Transverse colon (tissue), 4 donors: Measurements from ENCODE around the gene CNGA1. TPM values are rescaled to one million over a fixed set of nuclear protein-coding genes. Genes with fewer than 3 reads are reported as not detected.

Experiments
- DNase-seq: peaks from one replicate; pipeline ENCODE4 v3.0.0-alpha.2; 2019
- H3K27ac ChIP-seq, 4 donors: fragments of 200-600 bp; sonication (generic); 2 replicates each; pipeline ENCODE4 v1.5.1; 2016 to 2018; ENCODE audit warnings: inconsistent platforms in 4 of 4
- H3K27me3 ChIP-seq: fragments of 200-600 bp; sonication (generic); 2 replicates; pipeline ENCODE4 v1.5.1; 2017; ENCODE audit warnings: inconsistent platforms
- H3K36me3 ChIP-seq, 4 donors: fragments of 200-600 bp; sonication (generic); 2 replicates each; pipeline ENCODE4 v1.5.1; 2017 to 2019; ENCODE audit warnings: inconsistent platforms in 4 of 4
- H3K4me1 ChIP-seq, 4 donors: fragments of 200-600 bp; sonication (generic); 2 replicates each; pipeline ENCODE4 v1.5.1; 2017 to 2020; ENCODE audit warnings: inconsistent platforms in 4 of 4
- H3K4me3 ChIP-seq, 4 donors: fragments of 200-600 bp; sonication (generic); 1 replicate in 1 of 4; 2 replicates in 3 of 4; pipeline versions ENCODE4 v1.5.1 to v1.6.1; 2017 to 2019; ENCODE audit warnings: inconsistent platforms in 4 of 4
- H3K9me3 ChIP-seq, 2 donors: fragments of 200-600 bp; sonication (generic); 2 replicates each; pipeline ENCODE4 v1.5.1; 2017 to 2019; ENCODE audit warnings: inconsistent platforms in 2 of 2
- CTCF ChIP-seq, 5 experiments: fragments of 200-600 bp in 3 of 5; fragments of 450-650 bp in 2 of 5; sonication (generic) in 3 of 5; IDR thresholded peaks; 1 replicate in 2 of 5; 2 replicates in 3 of 5; pipeline ENCODE4 v1.5.1; 2016 to 2017; ENCODE audit warnings: antibody characterized with exemption in 5 of 5, inconsistent platforms in 3 of 5, mild to moderate bottlenecking in 2 of 5, moderate library complexity in 1 of 5
- EP300 ChIP-seq: sonication (generic); formaldehyde crosslinking; IDR thresholded peaks from one replicate; pipeline ENCODE4 v1.6.1; 2017; ENCODE audit warnings: antibody characterized with exemption, low read depth
- POLR2A ChIP-seq: fragments of 450-650 bp; IDR thresholded peaks from one replicate; pipeline ENCODE4 v1.6.1; 2016; ENCODE audit warnings: antibody characterized with exemption, mild to moderate bottlenecking, moderate library complexity
- POLR2AphosphoS5 ChIP-seq, 3 donors: sonication (generic); formaldehyde crosslinking; IDR thresholded peaks; one replicate each; pipeline ENCODE4 v1.6.1; 2016; ENCODE audit warnings: antibody characterized with exemption in 3 of 3
- WGBS, 2 donors: methylation state at CpG; one replicate each; pipeline ENCODE4 v1.1.5; 2018; ENCODE audit warnings: low coverage in 1 of 2; 5-methylcytosine and 5-hydroxymethylcytosine counted together
- in situ Hi-C, 4 donors: fragments of 200-750 bp; cut with MboI; loops; one replicate each; pipeline versions ENCODE4 v1.15.0 to v1.15.1; 2017; ENCODE audit warnings: low sequenced_read_pairs in 3 of 4, low pct_ligation_motif_present in 1 of 4, low pct_unique_long_range_greater_than_20kb in 1 of 4
- intact Hi-C: fragments of 100-400 bp; cut with DNase I; formaldehyde crosslinking; loops from one replicate; pipeline ENCODE4 v1.15.1; 2023; ENCODE audit warnings: low total_unique reads
- total RNA-seq, 4 donors: library from RNA; depleted of rRNA; stranded (reverse); fragments of >200 nt; gene quantifications; one replicate each; pipeline ENCODE4 v1.1.0, GENCODE V29; 2016

Gene CNGA1
- total RNA-seq, 4 donors from 2014 or later: 1.2 to 21.0 (median 15.0) TPM

GRCh38 chr4:48030470-48030869 is 14.0 kb upstream of the CNGA1 start:
- Histone ChIP-seq H3K27ac (no peak overlapping the region), H3K4me3 (no peak overlapping the region), H3K4me1 (peaks cover 0 to 25% (median 13%) of the 10 kb centered on the region in 4 donors), H3K9me3 (no peaks in the 10 kb centered on the region), H3K27me3 (no peaks in the 10 kb centered on the region), H3K36me3 (peaks cover 0 to 1% (median 0%) of the 10 kb centered on the region in 4 donors)
- in situ Hi-C loops: loop anchor here in 1 of 4 donors (10.0 kb wide), 1 partner anchor 54 kb away; no protein-coding TSS in a partner anchor
- no peak for DNase-seq
- TF ChIP-seq POLR2AphosphoS5 (IDR thresholded peaks at IDR 0.05) (no peak), CTCF (IDR thresholded peaks at IDR 0.05) (no peak), POLR2A (no peak), EP300 (no peak)
- 70 to 75% methylated on average over 3 of the region's 3 CpGs for WGBS, 2 donors
- intact Hi-C loops: no loop called here

DNA sequence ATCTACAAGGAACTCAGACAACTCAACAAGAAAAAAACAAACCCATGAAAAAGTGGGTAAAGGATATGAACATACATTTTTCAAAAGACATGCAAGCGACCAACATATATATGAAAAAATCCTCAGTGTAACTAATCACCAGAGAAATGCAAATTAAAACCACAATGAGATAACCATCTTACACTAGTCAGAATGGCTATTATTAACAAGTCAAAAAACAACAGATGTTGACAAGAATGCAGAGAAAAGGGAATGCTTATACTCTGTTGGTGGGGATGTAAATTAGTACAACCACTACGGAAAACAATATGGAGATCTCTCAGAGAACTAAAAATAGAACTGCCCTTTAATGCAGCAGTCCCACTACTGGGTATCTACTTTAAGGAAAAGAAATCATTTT is 12.2 kb upstream of the CNGA1 start:
- H3K27ac ChIP-seq: no peak overlapping the region
- intact Hi-C loops: no loop called here
- WGBS, 2 donors: 28 to 63% methylated on average over 2 of the region's 2 CpGs
- in situ Hi-C loops: no loop called here
- peaks cover 0 to 1% (median 0%) of the 10 kb centered on the region in 4 donors for H3K36me3 ChIP-seq
- H3K4me3 ChIP-seq: no peak overlapping the region
- H3K27me3 ChIP-seq: no peaks in the 10 kb centered on the region
- no peak for DNase-seq
- no peaks in the 10 kb centered on the region for H3K9me3 ChIP-seq
- H3K4me1 ChIP-seq: peaks cover 0 to 30% (median 13%) of the 10 kb centered on the region in 4 donors
- TF ChIP-seq POLR2AphosphoS5 (IDR thresholded peaks at IDR 0.05) (no peak), POLR2A (no peak), CTCF (IDR thresholded peaks at IDR 0.05) (no peak), EP300 (no peak)

DNA sequence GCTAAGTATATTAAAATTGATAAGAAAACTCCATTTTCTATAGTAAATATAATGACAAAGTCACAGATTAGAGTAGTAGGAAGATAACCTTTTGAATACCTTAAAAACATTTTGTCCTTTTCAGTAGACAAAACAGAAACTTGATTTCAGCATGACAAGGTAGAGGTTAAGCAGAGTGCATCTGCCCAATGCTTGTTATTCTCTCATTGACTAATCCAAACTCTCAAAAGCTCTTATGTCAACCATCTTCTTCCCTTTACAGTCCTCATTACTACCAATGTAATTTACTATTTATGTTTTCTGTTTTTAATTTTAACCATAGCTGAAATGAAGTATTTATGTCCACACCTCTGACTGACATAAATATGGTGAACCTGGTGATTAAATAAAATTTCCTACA is 11.2 kb upstream of the CNGA1 start:
- no peak for DNase-seq
- in situ Hi-C loops (no loop called here), intact Hi-C loops (no loop called here)
- no peak for TF ChIP-seq EP300
- Histone ChIP-seq H3K27ac (no peak overlapping the region), H3K36me3 (peaks cover 0 to 1% (median 0%) of the 10 kb centered on the region in 4 donors), H3K4me1 (peaks cover 0 to 27% (median 9%) of the 10 kb centered on the region in 4 donors), H3K4me3 (no peak overlapping the region), H3K27me3 (no peaks in the 10 kb centered on the region), H3K9me3 (no peaks in the 10 kb centered on the region)

DNA sequence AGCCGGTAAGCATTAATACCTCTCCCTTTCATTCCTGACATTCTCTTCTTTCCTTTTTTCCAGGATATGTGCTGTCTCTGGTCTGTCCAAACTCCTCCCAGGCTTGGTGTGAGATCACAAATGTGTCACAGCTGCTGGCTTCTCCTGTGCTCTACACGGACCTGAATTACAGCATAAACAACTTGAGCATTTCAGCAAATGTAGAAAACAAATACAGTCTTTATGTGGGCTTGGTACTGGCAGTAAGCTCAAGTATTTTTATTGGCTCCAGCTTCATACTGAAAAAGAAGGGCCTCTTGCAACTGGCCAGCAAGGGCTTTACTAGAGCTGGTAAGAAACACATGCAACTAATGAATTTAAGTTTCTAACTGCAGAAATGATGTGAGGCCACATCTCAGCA is 8.5 kb upstream of the CNGA1 start:
- intact Hi-C loops: no loop called here

More for the DNA sequence above, 8.5 kb upstream of the CNGA1 start:
- Histone ChIP-seq H3K9me3 (no peaks in the 10 kb centered on the region), H3K27ac (peak overlapping the region in 2 of 4 donors; percentile 11 to 14), H3K4me1 (peaks cover 4 to 37% (median 15%) of the 10 kb centered on the region in 4 donors), H3K27me3 (no peaks in the 10 kb centered on the region), H3K4me3 (no peak overlapping the region), H3K36me3 (peaks cover 0 to 1% (median 0%) of the 10 kb centered on the region in 4 donors)
- WGBS, 2 donors: 22 to 25% methylated on average over 2 of the region's 2 CpGs
- TF ChIP-seq EP300 (no peak), POLR2A (no peak), POLR2AphosphoS5 (IDR thresholded peaks at IDR 0.05) (no peak), CTCF (IDR thresholded peaks at IDR 0.05) (no peak)
- DNase-seq: no peak
- in situ Hi-C loops: no loop called here
